ENCODE data around the gene AIF1L. TPM values are rescaled to one million over a fixed set of nuclear protein-coding genes. Genes with fewer than 3 reads are reported as not detected.
A peak's percentile ranks its signal among the peaks of the same experiment; 100 is the strongest.

The AIF1L gene
- total and polyA plus RNA-seq, 2 of the 13 experiments (the other 11 are each of a cell fraction or from before 2014, with no cell fraction given): 12.4 to 36.5 TPM

DNA sequence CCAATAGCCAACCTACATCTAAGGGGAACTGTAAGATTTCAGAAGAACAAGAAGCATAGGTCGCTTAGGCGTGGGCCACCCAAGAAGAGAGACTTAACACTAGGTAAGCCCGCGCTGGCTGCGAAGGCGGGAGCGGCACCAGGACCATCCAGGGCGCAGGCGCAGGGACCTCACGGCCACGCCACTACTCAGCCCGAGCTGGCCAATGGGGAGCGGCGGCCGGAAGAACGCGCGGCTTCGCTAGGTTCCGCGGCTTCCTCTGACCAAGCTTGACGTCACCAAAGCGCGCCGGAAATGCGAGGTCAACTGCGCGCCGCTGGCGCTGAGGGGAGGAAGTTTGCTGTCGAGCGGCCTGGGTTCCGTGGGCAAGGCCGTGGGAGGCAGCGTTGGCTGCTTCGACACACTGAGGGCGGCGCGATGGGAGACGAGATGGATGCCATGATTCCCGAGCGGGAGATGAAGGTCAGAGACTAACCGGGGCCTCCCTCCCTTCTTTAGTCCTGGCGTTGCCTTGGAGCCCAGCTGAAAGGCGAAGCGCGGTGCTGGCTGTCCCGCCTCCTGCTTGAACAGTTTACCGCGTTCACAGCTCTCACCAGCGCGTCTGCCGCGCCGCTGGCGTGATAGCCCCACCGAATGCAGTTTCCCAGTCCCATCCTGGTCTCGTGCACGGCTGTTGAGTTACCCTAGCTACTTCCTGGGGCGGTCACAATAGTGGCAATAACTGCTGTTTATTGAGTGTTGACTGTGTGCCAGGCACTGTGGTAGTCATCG, 29.1 kb downstream of the AIF1L start, which contains the start of gene NUP214 (continued):
- TF ChIP-seq, protein P1, sequence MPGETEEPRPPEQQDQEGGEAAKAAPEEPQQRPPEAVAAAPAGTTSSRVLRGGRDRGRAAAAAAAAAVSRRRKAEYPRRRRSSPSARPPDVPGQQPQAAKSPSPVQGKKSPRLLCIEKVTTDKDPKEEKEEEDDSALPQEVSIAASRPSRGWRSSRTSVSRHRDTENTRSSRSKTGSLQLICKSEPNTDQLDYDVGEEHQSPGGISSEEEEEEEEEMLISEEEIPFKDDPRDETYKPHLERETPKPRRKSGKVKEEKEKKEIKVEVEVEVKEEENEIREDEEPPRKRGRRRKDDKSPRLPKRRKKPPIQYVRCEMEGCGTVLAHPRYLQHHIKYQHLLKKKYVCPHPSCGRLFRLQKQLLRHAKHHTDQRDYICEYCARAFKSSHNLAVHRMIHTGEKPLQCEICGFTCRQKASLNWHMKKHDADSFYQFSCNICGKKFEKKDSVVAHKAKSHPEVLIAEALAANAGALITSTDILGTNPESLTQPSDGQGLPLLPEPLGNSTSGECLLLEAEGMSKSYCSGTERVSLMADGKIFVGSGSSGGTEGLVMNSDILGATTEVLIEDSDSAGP (CRISPR knock-in tag; IDR thresholded peaks at IDR 0.05; ENCODE audit: borderline replicate concordance): peak; percentile 96
- TF ChIP-seq, protein P2, sequence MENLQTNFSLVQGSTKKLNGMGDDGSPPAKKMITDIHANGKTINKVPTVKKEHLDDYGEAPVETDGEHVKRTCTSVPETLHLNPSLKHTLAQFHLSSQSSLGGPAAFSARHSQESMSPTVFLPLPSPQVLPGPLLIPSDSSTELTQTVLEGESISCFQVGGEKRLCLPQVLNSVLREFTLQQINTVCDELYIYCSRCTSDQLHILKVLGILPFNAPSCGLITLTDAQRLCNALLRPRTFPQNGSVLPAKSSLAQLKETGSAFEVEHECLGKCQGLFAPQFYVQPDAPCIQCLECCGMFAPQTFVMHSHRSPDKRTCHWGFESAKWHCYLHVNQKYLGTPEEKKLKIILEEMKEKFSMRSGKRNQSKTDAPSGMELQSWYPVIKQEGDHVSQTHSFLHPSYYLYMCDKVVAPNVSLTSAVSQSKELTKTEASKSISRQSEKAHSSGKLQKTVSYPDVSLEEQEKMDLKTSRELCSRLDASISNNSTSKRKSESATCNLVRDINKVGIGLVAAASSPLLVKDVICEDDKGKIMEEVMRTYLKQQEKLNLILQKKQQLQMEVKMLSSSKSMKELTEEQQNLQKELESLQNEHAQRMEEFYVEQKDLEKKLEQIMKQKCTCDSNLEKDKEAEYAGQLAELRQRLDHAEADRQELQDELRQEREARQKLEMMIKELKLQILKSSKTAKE (CRISPR knock-in tag; IDR thresholded peaks at IDR 0.05; ENCODE audit: borderline replicate concordance): no peak
- TF ChIP-seq FOXK1 (CRISPR knock-in tag; IDR thresholded peaks at IDR 0.05; ENCODE audit: borderline replicate concordance, low read depth) (peak; percentile 99), ZNF788 (CRISPR knock-in tag; IDR thresholded peaks at IDR 0.05; ENCODE audit: borderline replicate concordance) (peak; percentile 98), SP4 (CRISPR knock-in tag; IDR thresholded peaks at IDR 0.05) (peak; percentile 86), NCOA5 (CRISPR knock-in tag; IDR thresholded peaks at IDR 0.05) (no peak), ZNF550 (CRISPR knock-in tag; IDR thresholded peaks at IDR 0.05; ENCODE audit: borderline replicate concordance) (no peak), ZNF547 (CRISPR knock-in tag; IDR thresholded peaks at IDR 0.05) (peak; percentile 63; the same call in 1 of the 2 replicates), ZNF737 (CRISPR knock-in tag; IDR thresholded peaks at IDR 0.05; ENCODE audit: borderline replicate concordance) (0 out of 2 replicates have a peak, but pooled peaks have one; percentile 17), ZNF816 (CRISPR knock-in tag; IDR thresholded peaks at IDR 0.05; ENCODE audit: borderline replicate concordance) (no peak), NR2F2 (IDR thresholded peaks at IDR 0.05; ENCODE audit: borderline replicate concordance, low read depth) (no peak), ZBTB8A (CRISPR knock-in tag; IDR thresholded peaks at IDR 0.05; ENCODE audit: borderline replicate concordance, low read depth) (no peak), ZSCAN25 (CRISPR knock-in tag; IDR thresholded peaks at IDR 0.05) (peak; percentile 78; the same call in 1 of the 2 replicates), ZNF468 (CRISPR knock-in tag; IDR thresholded peaks at IDR 0.05) (peak; percentile 85; the same call in 1 of the 2 replicates), PCBP2 (optimal IDR thresholded peaks at IDR 0.05; ENCODE audit: low read depth, low read length, poor library complexity, severe bottlenecking) (no peak), SIX4 (CRISPR knock-in tag; IDR thresholded peaks at IDR 0.05) (0 out of 2 replicates have a peak, but pooled peaks have one; percentile 50), ZNF549 (CRISPR knock-in tag; IDR thresholded peaks at IDR 0.05) (no peak), ZNF260 (CRISPR knock-in tag; IDR thresholded peaks at IDR 0.05; ENCODE audit: borderline replicate concordance, low read depth) (no peak), NPAS2 (CRISPR knock-in tag; IDR thresholded peaks at IDR 0.05; ENCODE audit: borderline replicate concordance) (no peak), TBX3 (IDR thresholded peaks at IDR 0.05; ENCODE audit: borderline replicate concordance) (no peak)
- TF ChIP-seq, protein P3, sequence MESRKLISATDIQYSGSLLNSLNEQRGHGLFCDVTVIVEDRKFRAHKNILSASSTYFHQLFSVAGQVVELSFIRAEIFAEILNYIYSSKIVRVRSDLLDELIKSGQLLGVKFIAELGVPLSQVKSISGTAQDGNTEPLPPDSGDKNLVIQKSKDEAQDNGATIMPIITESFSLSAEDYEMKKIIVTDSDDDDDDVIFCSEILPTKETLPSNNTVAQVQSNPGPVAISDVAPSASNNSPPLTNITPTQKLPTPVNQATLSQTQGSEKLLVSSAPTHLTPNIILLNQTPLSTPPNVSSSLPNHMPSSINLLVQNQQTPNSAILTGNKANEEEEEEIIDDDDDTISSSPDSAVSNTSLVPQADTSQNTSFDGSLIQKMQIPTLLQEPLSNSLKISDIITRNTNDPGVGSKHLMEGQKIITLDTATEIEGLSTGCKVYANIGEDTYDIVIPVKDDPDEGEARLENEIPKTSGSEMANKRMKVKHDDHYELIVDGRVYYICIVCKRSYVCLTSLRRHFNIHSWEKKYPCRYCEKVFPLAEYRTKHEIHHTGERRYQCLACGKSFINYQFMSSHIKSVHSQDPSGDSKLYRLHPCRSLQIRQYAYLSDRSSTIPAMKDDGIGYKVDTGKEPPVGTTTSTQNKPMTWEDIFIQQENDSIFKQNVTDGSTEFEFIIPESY (CRISPR knock-in tag; IDR thresholded peaks at IDR 0.05): peak; percentile 48; the same call in 1 of the 2 replicates
- TF ChIP-seq, protein P4, sequence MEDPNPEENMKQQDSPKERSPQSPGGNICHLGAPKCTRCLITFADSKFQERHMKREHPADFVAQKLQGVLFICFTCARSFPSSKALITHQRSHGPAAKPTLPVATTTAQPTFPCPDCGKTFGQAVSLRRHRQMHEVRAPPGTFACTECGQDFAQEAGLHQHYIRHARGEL (CRISPR knock-in tag; IDR thresholded peaks at IDR 0.05): 0 out of 2 replicates have a peak, but pooled peaks have one; percentile 36
